GM23248 (cell line): ENCODE measurements around the gene HADHA. TPM values are rescaled to one million over a fixed set of nuclear protein-coding genes. Genes with fewer than 3 reads are reported as not detected.
A peak's percentile ranks its signal among the peaks of the same experiment; 100 is the strongest.

Source experiments
- DNase-seq: peaks from one replicate; pipeline ENCODE4 v3.0.0-alpha.2; 2015
- H2AFZ ChIP-seq: fragments of 200-600 bp; sonication (generic); 2 replicates; pipeline ENCODE4 v1.6.1; 2016; ENCODE audit warnings: antibody characterized with exemption
- H3F3A ChIP-seq: fragments of 200-600 bp; sonication (generic); 2 replicates; pipeline ENCODE4 v1.6.1; 2016; ENCODE audit warnings: mild to moderate bottlenecking, antibody characterized with exemption, mixed run types; ENCODE audit not compliant: insufficient read depth
- H3K27ac ChIP-seq: fragments of 200-600 bp; sonication (generic); 2 replicates; pipeline ENCODE4 v1.5.1; 2016; ENCODE audit warnings: mild to moderate bottlenecking
- H3K27me3 ChIP-seq: fragments of 200-600 bp; sonication (generic); replicated peaks from 2 replicates; pipeline ENCODE4 v1.6.1; 2016; ENCODE audit warnings: mild to moderate bottlenecking; ENCODE audit not compliant: insufficient read depth
- H3K36me3 ChIP-seq: fragments of 200-600 bp; sonication (generic); 2 replicates; pipeline ENCODE4 v1.6.1; 2016; ENCODE audit warnings: low read depth, mild to moderate bottlenecking
- H3K4me1 ChIP-seq: fragments of 200-600 bp; sonication (generic); 2 replicates; pipeline ENCODE4 v1.6.1; 2016; ENCODE audit warnings: mild to moderate bottlenecking; ENCODE audit not compliant: insufficient read depth
- H3K4me2 ChIP-seq: fragments of 200-600 bp; sonication (generic); one replicate; pipeline ENCODE4 v1.6.1; 2016; ENCODE audit warnings: mild to moderate bottlenecking; ENCODE audit not compliant: unreplicated experiment
- H3K4me3 ChIP-seq: fragments of 200-600 bp; sonication (generic); 2 replicates; pipeline ENCODE4 v1.5.1; 2016; ENCODE audit warnings: mild to moderate bottlenecking
- H3K79me2 ChIP-seq: fragments of 200-600 bp; sonication (generic); 2 replicates; pipeline ENCODE4 v1.6.1; 2016; ENCODE audit warnings: mild to moderate bottlenecking; ENCODE audit not compliant: insufficient read depth
- H3K9ac ChIP-seq: fragments of 200-600 bp; sonication (generic); 2 replicates; pipeline ENCODE4 v1.6.1; 2016; ENCODE audit warnings: mild to moderate bottlenecking
- H3K9me2 ChIP-seq: fragments of 200-600 bp; sonication (generic); 2 replicates; pipeline ENCODE4 v1.6.1; 2016; ENCODE audit warnings: mixed run types, mild to moderate bottlenecking, moderate library complexity; ENCODE audit not compliant: insufficient read depth
- H3K9me3 ChIP-seq: fragments of 200-600 bp; sonication (generic); one replicate; pipeline ENCODE4 v1.6.1; 2017; ENCODE audit warnings: low read depth
- H4K20me1 ChIP-seq: fragments of 200-600 bp; sonication (generic); 2 replicates; pipeline ENCODE4 v1.6.0; 2016; ENCODE audit not compliant: insufficient read depth
- EZH2 ChIP-seq: fragments of 200-600 bp; sonication (generic); IDR thresholded peaks from 2 replicates; pipeline ENCODE4 v1.6.1; 2018; ENCODE audit warnings: antibody characterized with exemption, mild to moderate bottlenecking; ENCODE audit not compliant: insufficient read depth, poor library complexity, severe bottlenecking
- EZH2phosphoT487 ChIP-seq: fragments of 200-600 bp; sonication (generic); IDR thresholded peaks from 2 replicates; pipeline ENCODE4 v1.6.1; 2018; ENCODE audit warnings: antibody characterized with exemption, moderate library complexity, mild to moderate bottlenecking, low read depth; ENCODE audit not compliant: insufficient read depth
- WGBS, 2 experiments: methylation state at CpG; one replicate each; pipeline ENCODE4 v1.1.6; 2015 to 2017; ENCODE audit warnings: low lambda C conversion rate in 2 of 2, low coverage in 1 of 2; ENCODE audit errors: missing lambda C conversion rate in 2 of 2; 5-methylcytosine and 5-hydroxymethylcytosine counted together
- in situ Hi-C: fragments of 300-500 bp; cut with MboI; formaldehyde crosslinking; loops from 2 replicates; pipeline ENCODE4 v1.15.0; 2020
- polyA plus RNA-seq: library from polyadenylated mRNA; unstranded; fragments of >200 nt; fragmentation: Nextera tagmentation; extraction: Ambion mirVana; gene quantifications from 2 replicates; pipeline ENCODE4 v1.2.1, GENCODE V29; 2016
- total RNA-seq: library from RNA; depleted of rRNA; stranded (reverse); fragments of >200 nt; shearing (Covaris generic); gene quantifications from 2 replicates; pipeline ENCODE4 v1.2.3, GENCODE V29; 2014

HADHA gene
- total and polyA plus RNA-seq, 2 experiments from 2014 or later, result 121 to 122 TPM

- Histone ChIP-seq H3K9me3 (no peaks in the 10 kb centered on the region), H3F3A (peaks cover 23% of the 10 kb centered on the region), H2AFZ (peak overlapping the region; percentile 96), H4K20me1 (no peaks in the 10 kb centered on the region), H3K9me2 (no peaks in the 10 kb centered on the region), H3K36me3 (no peaks in the 10 kb centered on the region), H3K27me3 (no peaks in the 10 kb centered on the region), H3K27ac (peak overlapping the region; percentile 98), H3K4me3 (peak overlapping the region; percentile 100), H3K79me2 (peaks cover 96% of the 10 kb centered on the region), H3K9ac (peak overlapping the region; percentile 97), H3K4me1 (peaks cover 34% of the 10 kb centered on the region), H3K4me2 (peak overlapping the region; percentile 92)
- in situ Hi-C loops, result no loop called here
- no peak for TF ChIP-seq EZH2phosphoT487
- TF ChIP-seq EZH2, result no peak
- DNase-seq, result peak; percentile 45
- 29 to 32% methylated on average over 3 of the region's 3 CpGs for WGBS, 2 experiments
These were observed 1.4 kb upstream of the HADHA start for GRCh38 chr2:26245810-26246209.

DNA sequence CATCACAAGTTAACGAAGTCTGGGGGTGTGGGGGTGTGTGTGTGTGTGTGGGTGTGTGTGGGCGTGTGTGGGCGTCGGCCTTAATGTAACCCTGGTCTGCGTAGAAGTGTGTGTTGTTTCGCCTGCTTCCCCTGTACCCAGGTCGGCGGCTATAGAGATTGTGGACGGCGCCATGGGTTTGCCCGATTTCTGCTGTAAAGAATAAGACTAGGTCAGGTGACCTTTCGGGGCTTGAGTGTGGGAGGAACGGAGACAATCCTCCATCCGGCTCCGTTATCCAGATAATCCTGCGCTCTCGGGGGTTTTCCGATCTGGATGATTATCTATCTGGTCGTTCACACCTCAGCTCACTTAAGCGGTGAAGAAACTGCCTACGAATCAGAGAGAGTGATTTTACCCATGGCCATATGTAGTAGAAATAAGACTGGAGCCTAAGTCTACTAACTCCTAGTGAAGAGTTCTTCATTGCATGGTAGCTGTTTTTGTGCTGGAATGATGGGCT lies 850 bp upstream of the HADHA start:
- Histone ChIP-seq H4K20me1 (no peaks in the 10 kb centered on the region), H2AFZ (peak overlapping the region; percentile 96), H3K36me3 (no peaks in the 10 kb centered on the region), H3K4me2 (peak overlapping the region; percentile 92), H3K4me3 (peak overlapping the region; percentile 100), H3K4me1 (peaks cover 34% of the 10 kb centered on the region), H3K27ac (peak overlapping the region; percentile 98), H3K27me3 (no peaks in the 10 kb centered on the region), H3K79me2 (peaks cover 96% of the 10 kb centered on the region), H3K9me2 (no peaks in the 10 kb centered on the region), H3F3A (peaks cover 23% of the 10 kb centered on the region), H3K9ac (peak overlapping the region; percentile 97), H3K9me3 (no peaks in the 10 kb centered on the region)
- WGBS, 2 experiments, result 1% methylated on average over 21 of the region's 21 CpGs
- TF ChIP-seq EZH2 (no peak), EZH2phosphoT487 (no peak)
- peak; percentile 74 for DNase-seq
- in situ Hi-C loops, result no loop called here

GRCh38 chr2:26243470-26244308 lies 743 bp downstream of the HADHA start:
- peaks cover 96% of the 10 kb centered on the region for H3K79me2 ChIP-seq
- peak overlapping the region; percentile 97 for H3K9ac ChIP-seq
- no peaks in the 10 kb centered on the region for H3K9me3 ChIP-seq
- H3K27ac ChIP-seq, result peak overlapping the region; percentile 98
- no peaks in the 10 kb centered on the region for H3K27me3 ChIP-seq
- H3K4me3 ChIP-seq, result peak overlapping the region; percentile 100
- peaks cover 35% of the 10 kb centered on the region for H3K4me1 ChIP-seq
- no peak for TF ChIP-seq EZH2
- no peak for TF ChIP-seq EZH2phosphoT487
- 0 to 2% methylated on average over 22 of the region's 22 CpGs for WGBS, 2 experiments
- peak; percentile 58 for DNase-seq
- H3K9me2 ChIP-seq, result no peaks in the 10 kb centered on the region
- in situ Hi-C loops, result no loop called here
- peak overlapping the region; percentile 92 for H3K4me2 ChIP-seq
- peak overlapping the region; percentile 96 for H2AFZ ChIP-seq
- peaks cover 6% of the 10 kb centered on the region; the same call in 1 of the 2 replicates for H4K20me1 ChIP-seq
- H3F3A ChIP-seq, result peaks cover 23% of the 10 kb centered on the region
- H3K36me3 ChIP-seq, result no peaks in the 10 kb centered on the region

- peak overlapping the region; percentile 100 for H3K4me3 ChIP-seq
- in situ Hi-C loops, result no loop called here
- peaks cover 23% of the 10 kb centered on the region for H3F3A ChIP-seq
- H3K27me3 ChIP-seq, result no peaks in the 10 kb centered on the region
- WGBS, 2 experiments, result 72 to 81% methylated on average over 6 of the region's 6 CpGs
- H4K20me1 ChIP-seq, result peaks cover 6% of the 10 kb centered on the region; the same call in 1 of the 2 replicates
- H3K27ac ChIP-seq, result no peak overlapping the region
- no peak for TF ChIP-seq EZH2
- TF ChIP-seq EZH2phosphoT487, result no peak
- DNase-seq, result no peak
- H3K79me2 ChIP-seq, result peaks cover 95% of the 10 kb centered on the region
- H3K9me3 ChIP-seq, result no peaks in the 10 kb centered on the region
- peak overlapping the region; percentile 92 for H3K4me2 ChIP-seq
- H3K9me2 ChIP-seq, result no peaks in the 10 kb centered on the region
- H3K36me3 ChIP-seq, result peaks cover 10% of the 10 kb centered on the region
- H3K4me1 ChIP-seq, result peaks cover 29% of the 10 kb centered on the region
- no peak overlapping the region for H2AFZ ChIP-seq
- H3K9ac ChIP-seq, result peak overlapping the region; percentile 97
These were observed 2.5 kb downstream of the HADHA start for GRCh38 chr2:26241928-26242436.
